Chondrocyte (in vitro differentiated cells): Measurements from ENCODE around the gene GPR27. TPM values are rescaled to one million over a fixed set of nuclear protein-coding genes. Genes with fewer than 3 reads are reported as not detected.

Experiments
- DNase-seq: peaks from one replicate; pipeline ENCODE4 v3.0.0; 2021; ENCODE audit warnings: mixed read lengths, low spot score
- H3K27ac Mint-ChIP-seq: one replicate; pipeline ENCODE4 v1.8.0; 2021; ENCODE audit warnings: mild to moderate bottlenecking, moderate library complexity, mixed read lengths; ENCODE audit not compliant: unreplicated experiment
- H3K27me3 Mint-ChIP-seq: 2 replicates; pipeline ENCODE4 v1.8.0; 2021; ENCODE audit warnings: low read depth, mixed read lengths
- H3K36me3 Mint-ChIP-seq: 2 replicates; pipeline ENCODE4 v1.8.0; 2021; ENCODE audit warnings: low read depth, mixed read lengths
- H3K4me1 Mint-ChIP-seq: 2 replicates; pipeline ENCODE4 v1.8.0; 2021; ENCODE audit warnings: low read depth, mild to moderate bottlenecking, mixed read lengths
- H3K4me3 Mint-ChIP-seq: one replicate; pipeline ENCODE4 v1.8.0; 2021; ENCODE audit warnings: mild to moderate bottlenecking, moderate library complexity, mixed read lengths; ENCODE audit not compliant: unreplicated experiment
- H3K9me3 Mint-ChIP-seq: 2 replicates; pipeline ENCODE4 v1.8.0; 2021; ENCODE audit warnings: low read depth, mixed read lengths
- total RNA-seq: library from RNA; stranded (reverse); gene quantifications from 3 replicates; pipeline ENCODE4 v1.2.1, GENCODE V29; 2021
- TF ChIP-seq, protein P1 (sequence below): fragments of 200-600 bp; sonication (generic); IDR thresholded peaks from 2 replicates; pipeline ENCODE4 v1.5.0; 2021; ENCODE audit warnings: antibody characterized with exemption, mild to moderate bottlenecking, moderate library complexity

GPR27 gene
- total RNA-seq, 1 donor from 2014 or later, result 5.5 TPM

DNA sequence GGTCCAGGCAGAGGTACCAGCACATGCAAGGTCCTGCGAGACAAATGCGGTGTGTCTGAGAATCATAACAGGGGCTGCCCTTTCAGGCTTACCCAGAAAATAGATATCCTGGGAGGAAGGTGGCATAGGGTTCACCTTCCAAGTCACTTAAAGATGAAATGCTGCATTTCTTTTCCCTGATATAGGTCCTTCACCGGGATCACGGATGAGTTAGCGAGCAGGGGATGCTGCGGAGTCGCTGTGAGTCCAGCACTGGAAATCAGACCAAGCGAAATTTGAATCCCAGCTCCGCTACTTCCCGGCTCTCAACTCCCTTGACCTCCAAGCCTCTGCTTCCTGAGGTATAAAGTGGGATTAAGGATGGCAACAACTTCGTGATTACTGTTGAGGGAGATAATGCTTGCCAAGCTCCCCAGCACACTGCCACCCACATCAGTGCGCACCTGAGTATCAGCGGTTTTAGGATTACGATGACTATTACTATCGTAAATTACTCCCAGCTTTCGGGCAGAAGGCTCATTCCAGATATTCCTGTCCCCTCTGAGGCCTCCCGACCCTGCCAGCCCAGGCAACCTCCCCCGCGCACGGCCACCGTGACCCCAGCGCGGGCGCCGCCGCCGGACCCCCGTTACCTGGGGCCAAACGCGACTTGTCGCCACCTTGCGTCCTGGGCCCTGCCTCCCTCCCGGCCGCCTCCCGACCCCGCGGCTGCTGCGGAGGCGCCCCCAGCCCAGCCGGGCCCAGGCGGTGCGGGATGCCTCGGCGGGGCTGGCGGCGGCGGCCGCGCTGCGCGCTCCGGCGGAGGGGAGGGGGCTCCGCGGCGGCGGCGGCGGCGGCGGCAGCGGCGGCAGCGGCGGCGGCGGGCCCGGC is 589 bp upstream of the GPR27 start:
- Mint-ChIP-seq H3K4me1 (peaks cover 14% of the 10 kb centered on the region), H3K27ac (no peak overlapping the region), H3K4me3 (peak overlapping the region; percentile 62), H3K36me3 (peaks cover 1% of the 10 kb centered on the region), H3K9me3 (no peaks in the 10 kb centered on the region), H3K27me3 (peaks cover 46% of the 10 kb centered on the region)
- DNase-seq, result no peak
- TF ChIP-seq, protein P1, sequence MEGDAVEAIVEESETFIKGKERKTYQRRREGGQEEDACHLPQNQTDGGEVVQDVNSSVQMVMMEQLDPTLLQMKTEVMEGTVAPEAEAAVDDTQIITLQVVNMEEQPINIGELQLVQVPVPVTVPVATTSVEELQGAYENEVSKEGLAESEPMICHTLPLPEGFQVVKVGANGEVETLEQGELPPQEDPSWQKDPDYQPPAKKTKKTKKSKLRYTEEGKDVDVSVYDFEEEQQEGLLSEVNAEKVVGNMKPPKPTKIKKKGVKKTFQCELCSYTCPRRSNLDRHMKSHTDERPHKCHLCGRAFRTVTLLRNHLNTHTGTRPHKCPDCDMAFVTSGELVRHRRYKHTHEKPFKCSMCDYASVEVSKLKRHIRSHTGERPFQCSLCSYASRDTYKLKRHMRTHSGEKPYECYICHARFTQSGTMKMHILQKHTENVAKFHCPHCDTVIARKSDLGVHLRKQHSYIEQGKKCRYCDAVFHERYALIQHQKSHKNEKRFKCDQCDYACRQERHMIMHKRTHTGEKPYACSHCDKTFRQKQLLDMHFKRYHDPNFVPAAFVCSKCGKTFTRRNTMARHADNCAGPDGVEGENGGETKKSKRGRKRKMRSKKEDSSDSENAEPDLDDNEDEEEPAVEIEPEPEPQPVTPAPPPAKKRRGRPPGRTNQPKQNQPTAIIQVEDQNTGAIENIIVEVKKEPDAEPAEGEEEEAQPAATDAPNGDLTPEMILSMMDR, result no peak

DNA sequence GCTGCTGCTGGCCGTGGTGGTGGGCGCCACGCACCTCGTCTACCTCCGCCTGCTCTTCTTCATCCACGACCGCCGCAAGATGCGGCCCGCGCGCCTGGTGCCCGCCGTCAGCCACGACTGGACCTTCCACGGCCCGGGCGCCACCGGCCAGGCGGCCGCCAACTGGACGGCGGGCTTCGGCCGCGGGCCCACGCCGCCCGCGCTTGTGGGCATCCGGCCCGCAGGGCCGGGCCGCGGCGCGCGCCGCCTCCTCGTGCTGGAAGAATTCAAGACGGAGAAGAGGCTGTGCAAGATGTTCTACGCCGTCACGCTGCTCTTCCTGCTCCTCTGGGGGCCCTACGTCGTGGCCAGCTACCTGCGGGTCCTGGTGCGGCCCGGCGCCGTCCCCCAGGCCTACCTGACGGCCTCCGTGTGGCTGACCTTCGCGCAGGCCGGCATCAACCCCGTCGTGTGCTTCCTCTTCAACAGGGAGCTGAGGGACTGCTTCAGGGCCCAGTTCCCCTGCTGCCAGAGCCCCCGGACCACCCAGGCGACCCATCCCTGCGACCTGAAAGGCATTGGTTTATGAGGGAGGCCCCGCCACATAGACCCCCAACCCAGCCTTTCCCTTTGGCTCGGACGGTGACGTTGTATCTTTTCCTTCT is 1.1 kb downstream of the GPR27 start:
- Mint-ChIP-seq H3K27me3 (peaks cover 52% of the 10 kb centered on the region), H3K4me1 (peaks cover 14% of the 10 kb centered on the region), H3K36me3 (peaks cover 1% of the 10 kb centered on the region), H3K27ac (no peak overlapping the region), H3K4me3 (peak overlapping the region; percentile 50), H3K9me3 (no peaks in the 10 kb centered on the region)
- TF ChIP-seq, protein P1, result no peak
- DNase-seq, result no peak

DNA sequence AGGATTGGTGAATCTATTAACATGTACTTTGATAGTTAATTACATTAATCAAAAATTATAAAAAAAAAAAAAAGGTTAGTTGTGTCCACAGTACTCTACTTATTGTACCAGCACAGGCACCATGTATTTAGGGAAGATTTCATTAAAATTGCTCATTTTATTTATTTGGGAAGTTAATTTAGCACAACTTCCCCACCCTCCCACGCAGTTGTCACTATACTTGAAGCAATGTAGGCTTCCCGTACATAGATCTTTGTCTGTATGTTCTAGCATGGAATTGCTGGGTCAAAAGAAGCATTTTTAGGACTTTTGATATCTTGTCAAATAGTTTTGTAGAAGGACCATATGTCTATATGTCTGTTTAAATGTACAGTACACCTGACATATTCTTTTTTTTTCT is 4.4 kb downstream of the GPR27 start:
- Mint-ChIP-seq H3K27ac (no peak overlapping the region), H3K4me3 (no peak overlapping the region), H3K9me3 (no peaks in the 10 kb centered on the region), H3K4me1 (peaks cover 7% of the 10 kb centered on the region), H3K27me3 (peaks cover 59% of the 10 kb centered on the region), H3K36me3 (no peaks in the 10 kb centered on the region)
- TF ChIP-seq, protein P1, result no peak
- no peak for DNase-seq

DNA sequence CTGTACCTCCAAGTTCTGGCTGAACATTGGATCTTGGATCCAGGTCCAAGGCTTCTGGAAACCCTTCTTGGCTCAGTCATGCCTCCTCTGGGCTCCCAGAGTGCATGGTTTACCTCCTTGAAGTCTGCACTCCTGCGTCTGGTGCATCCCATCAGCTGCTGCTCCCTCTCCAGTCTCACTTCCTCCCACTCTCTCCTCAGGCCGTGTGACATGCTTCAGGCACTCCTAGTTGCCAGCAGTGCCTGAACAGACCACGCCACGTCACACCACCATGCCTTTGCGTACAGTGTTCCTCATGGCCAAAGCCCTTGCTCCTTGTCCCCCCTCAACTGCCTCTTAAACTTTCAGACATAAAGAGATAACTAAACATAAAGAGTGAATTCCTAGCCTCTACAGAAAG is 5.7 kb downstream of the GPR27 start:
- TF ChIP-seq, protein P1, result no peak
- no peak for DNase-seq
- H3K27me3 Mint-ChIP-seq, result peaks cover 64% of the 10 kb centered on the region
- peaks cover 6% of the 10 kb centered on the region for H3K4me1 Mint-ChIP-seq
- H3K27ac Mint-ChIP-seq, result no peak overlapping the region
- no peaks in the 10 kb centered on the region for H3K9me3 Mint-ChIP-seq
- no peak overlapping the region for H3K4me3 Mint-ChIP-seq
- H3K36me3 Mint-ChIP-seq, result no peaks in the 10 kb centered on the region

DNA sequence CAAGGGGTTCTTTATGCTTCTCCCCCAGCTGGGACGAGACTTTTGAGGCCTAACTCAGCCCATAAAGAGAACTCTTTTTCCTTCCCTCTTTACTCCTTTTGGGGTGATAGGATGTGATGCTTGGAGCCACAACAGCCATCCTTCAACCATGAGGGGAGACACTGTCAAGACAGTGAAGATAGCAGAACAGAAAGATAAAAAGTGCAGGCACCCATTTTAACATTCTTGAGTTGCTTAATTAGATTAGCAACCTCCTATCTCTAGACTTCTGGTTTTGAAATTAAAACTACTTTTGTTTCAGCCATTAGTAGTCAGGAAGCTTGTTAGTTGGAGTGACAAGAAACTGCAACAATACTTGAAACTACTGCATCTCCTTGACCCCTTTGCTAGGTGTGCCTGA is 6.5 kb downstream of the GPR27 start:
- Mint-ChIP-seq H3K4me1 (peaks cover 5% of the 10 kb centered on the region), H3K27me3 (peaks cover 64% of the 10 kb centered on the region), H3K9me3 (no peaks in the 10 kb centered on the region), H3K27ac (no peak overlapping the region), H3K4me3 (no peak overlapping the region), H3K36me3 (no peaks in the 10 kb centered on the region)
- TF ChIP-seq, protein P1, result no peak
- no peak for DNase-seq
